ENCODE data around the gene PRDM16. TPM values are rescaled to one million over a fixed set of nuclear protein-coding genes. Genes with fewer than 3 reads are reported as not detected.

PRDM16 gene
- total and polyA plus RNA-seq, 2 of the 13 experiments (the other 11 are each of a cell fraction or from before 2014, with no cell fraction given): 0.15 to 0.81 TPM

- TF ChIP-seq ZNF362 (CRISPR knock-in tag; IDR thresholded peaks at IDR 0.05; ENCODE audit: borderline replicate concordance): peak; percentile 24; the same call in 1 of the 2 replicates
- no peak for TF ChIP-seq CREB1 (IDR thresholded peaks at IDR 0.05)
- no peak for TF ChIP-seq CREB1 (CRISPR knock-in tag; IDR thresholded peaks at IDR 0.05)
- no peak for TF ChIP-seq ZNF329 (CRISPR knock-in tag; IDR thresholded peaks at IDR 0.05; ENCODE audit: low read depth)
- TF ChIP-seq MAF1 (CRISPR knock-in tag; IDR thresholded peaks at IDR 0.05; ENCODE audit: borderline replicate concordance): no peak
- TF ChIP-seq ZFP62 (CRISPR knock-in tag; IDR thresholded peaks at IDR 0.05): no peak
- TF ChIP-seq MXD3 (CRISPR knock-in tag; IDR thresholded peaks at IDR 0.05): peak; percentile 83
- no peak for TF ChIP-seq PRDM15 (CRISPR knock-in tag; IDR thresholded peaks at IDR 0.05)
- no peak for TF ChIP-seq RAD21 (CRISPR knock-in tag; IDR thresholded peaks at IDR 0.05)
- peak; percentile 9; the same call in 1 of the 2 replicates for TF ChIP-seq SKIL (CRISPR knock-in tag; IDR thresholded peaks at IDR 0.05; ENCODE audit: borderline replicate concordance)
- no peak for TF ChIP-seq ZBTB8A (CRISPR knock-in tag; IDR thresholded peaks at IDR 0.05; ENCODE audit: borderline replicate concordance, low read depth)
- TF ChIP-seq ZBTB37 (CRISPR knock-in tag; IDR thresholded peaks at IDR 0.05): no peak
- no peak for TF ChIP-seq ZC3H4 (CRISPR knock-in tag; IDR thresholded peaks at IDR 0.05; ENCODE audit: borderline replicate concordance)
- no peak for TF ChIP-seq MIER2 (CRISPR knock-in tag; IDR thresholded peaks at IDR 0.05)
- no peak for TF ChIP-seq ZNF780A (CRISPR knock-in tag; IDR thresholded peaks at IDR 0.05)
- no peak for TF ChIP-seq IKZF4 (CRISPR knock-in tag; IDR thresholded peaks at IDR 0.05; ENCODE audit: borderline replicate concordance, low read depth, not compliant biosample characterization)
- no peak for TF ChIP-seq ZNF558 (CRISPR knock-in tag; IDR thresholded peaks at IDR 0.05; ENCODE audit: borderline replicate concordance)
- TF ChIP-seq PREB (CRISPR knock-in tag; IDR thresholded peaks at IDR 0.05): no peak
These were observed 254.2 kb downstream of the PRDM16 start (continued) for GRCh38 chr1:3323021-3323795.
